ENCODE results near the gene PUM1.

PUM1 gene

GRCh38 chr1:30908696-30909364 lies 156.7 kb downstream of the PUM1 start, which contains the start of gene SDC3:
Gene SDC3, minus strand, starts transcription at chr1:30908758. Its CDS starts 172 bp downstream, at chr1:30908586.
- DNase-seq (ENCODE audit: low spot score) = peak; percentile 66
- in situ Hi-C loops (cut with MboI; ENCODE audit: low sequenced_read_pairs, unreplicated experiment) = no loop called here
- TF ChIP-seq, protein P1, sequence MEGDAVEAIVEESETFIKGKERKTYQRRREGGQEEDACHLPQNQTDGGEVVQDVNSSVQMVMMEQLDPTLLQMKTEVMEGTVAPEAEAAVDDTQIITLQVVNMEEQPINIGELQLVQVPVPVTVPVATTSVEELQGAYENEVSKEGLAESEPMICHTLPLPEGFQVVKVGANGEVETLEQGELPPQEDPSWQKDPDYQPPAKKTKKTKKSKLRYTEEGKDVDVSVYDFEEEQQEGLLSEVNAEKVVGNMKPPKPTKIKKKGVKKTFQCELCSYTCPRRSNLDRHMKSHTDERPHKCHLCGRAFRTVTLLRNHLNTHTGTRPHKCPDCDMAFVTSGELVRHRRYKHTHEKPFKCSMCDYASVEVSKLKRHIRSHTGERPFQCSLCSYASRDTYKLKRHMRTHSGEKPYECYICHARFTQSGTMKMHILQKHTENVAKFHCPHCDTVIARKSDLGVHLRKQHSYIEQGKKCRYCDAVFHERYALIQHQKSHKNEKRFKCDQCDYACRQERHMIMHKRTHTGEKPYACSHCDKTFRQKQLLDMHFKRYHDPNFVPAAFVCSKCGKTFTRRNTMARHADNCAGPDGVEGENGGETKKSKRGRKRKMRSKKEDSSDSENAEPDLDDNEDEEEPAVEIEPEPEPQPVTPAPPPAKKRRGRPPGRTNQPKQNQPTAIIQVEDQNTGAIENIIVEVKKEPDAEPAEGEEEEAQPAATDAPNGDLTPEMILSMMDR (IDR thresholded peaks at IDR 0.05; ENCODE audit: borderline replicate concordance, control extremely low read depth, extremely low read depth, insufficient read depth, missing control alignments) = no peak

GRCh38 chr1:30908316-30908695 lies 157.2 kb downstream of the PUM1 start:
- DNase-seq (ENCODE audit: low spot score) = no peak
- TF ChIP-seq, protein P1 (IDR thresholded peaks at IDR 0.05; ENCODE audit: borderline replicate concordance, control extremely low read depth, extremely low read depth, insufficient read depth, missing control alignments) = no peak
- in situ Hi-C loops (cut with MboI; ENCODE audit: low sequenced_read_pairs, unreplicated experiment) = no loop called here

- TF ChIP-seq, protein P1 (IDR thresholded peaks at IDR 0.05; ENCODE audit: borderline replicate concordance, control extremely low read depth, extremely low read depth, insufficient read depth, missing control alignments) = no peak
- in situ Hi-C loops (cut with MboI; ENCODE audit: low sequenced_read_pairs, unreplicated experiment) = no loop called here
- no peak for DNase-seq (ENCODE audit: low spot score)
These were observed 157.8 kb downstream of the PUM1 start for GRCh38 chr1:30907481-30908315.

- in situ Hi-C loops (cut with MboI; ENCODE audit: low sequenced_read_pairs, unreplicated experiment) = no loop called here
- TF ChIP-seq, protein P1 (IDR thresholded peaks at IDR 0.05; ENCODE audit: borderline replicate concordance, control extremely low read depth, extremely low read depth, insufficient read depth, missing control alignments) = no peak
These were observed 158.7 kb downstream of the PUM1 start for GRCh38 chr1:30906631-30907441.

GRCh38 chr1:30905916-30906620 lies 159.4 kb downstream of the PUM1 start:
- DNase-seq (ENCODE audit: low spot score) = no peak
- in situ Hi-C loops (cut with MboI; ENCODE audit: low sequenced_read_pairs, unreplicated experiment) = no loop called here
- TF ChIP-seq, protein P1 (IDR thresholded peaks at IDR 0.05; ENCODE audit: borderline replicate concordance, control extremely low read depth, extremely low read depth, insufficient read depth, missing control alignments) = no peak

More at GRCh38 chr1:30906631-30907441, 158.7 kb downstream of the PUM1 start:
- no peak for DNase-seq (ENCODE audit: low spot score)

Measured in GM13976 (cell line).